Keratinocyte (primary cell): ENCODE results near the gene CCDC87. TPM values are rescaled to one million over a fixed set of nuclear protein-coding genes. Genes with fewer than 3 reads are reported as not detected.

ENCODE experiments used
- DNase-seq: peaks from one replicate; pipeline ENCODE4 v3.0.0-alpha.2; 2011; ENCODE audit warnings: low read depth, missing footprints, low spot score
- FAIRE-seq: peaks from 2 replicates; lab custom pipeline; 2011; peaks lifted over from hg19 to GRCh38; lab: Jason Lieb, UNC
- H2AFZ ChIP-seq: 2 replicates; pipeline ENCODE4 v1.6.0; 2012; ENCODE audit warnings: low read length, control low read depth, inconsistent platforms; ENCODE audit not compliant: control insufficient read depth
- H3K27ac ChIP-seq: 2 replicates; pipeline ENCODE4 v1.5.1; 2011; ENCODE audit warnings: low read length; ENCODE audit not compliant: control insufficient read depth, insufficient read depth
- H3K27me3 ChIP-seq: 3 replicates; pipeline ENCODE4 v1.6.0; 2011; ENCODE audit warnings: low read length; ENCODE audit not compliant: control insufficient read depth, insufficient read depth; ENCODE audit errors: extremely low read depth
- H3K36me3 ChIP-seq, 2 experiments: 2 replicates in 1 of 2; 3 replicates in 1 of 2; pipeline ENCODE4 v1.5.1; 2011; ENCODE audit warnings: low read length in 2 of 2, mild to moderate bottlenecking in 1 of 2; ENCODE audit not compliant: control insufficient read depth in 2 of 2, insufficient read depth in 2 of 2; ENCODE audit errors: extremely low read depth in 1 of 2
- H3K4me1 ChIP-seq: 3 replicates; pipeline ENCODE4 v1.5.1; 2011; ENCODE audit warnings: low read length; ENCODE audit not compliant: control insufficient read depth, insufficient read depth; ENCODE audit errors: extremely low read depth
- H3K4me2 ChIP-seq: 3 replicates; pipeline ENCODE4 v1.6.0; 2011; ENCODE audit warnings: low read depth, low read length; ENCODE audit not compliant: control insufficient read depth, insufficient read depth; ENCODE audit errors: extremely low read depth
- H3K4me3 ChIP-seq, 3 experiments: fragments of 200-600 bp in 1 of 3; sonication (generic) in 1 of 3; 2 replicates in 2 of 3; 3 replicates in 1 of 3; pipeline ENCODE4 v1.5.1; 2011 to 2016; ENCODE audit warnings: low read length in 3 of 3, mild to moderate bottlenecking in 3 of 3, control low read depth in 2 of 3, inconsistent platforms in 1 of 3, low read depth in 1 of 3, mixed read lengths in 1 of 3, mixed run types in 1 of 3, moderate library complexity in 1 of 3; ENCODE audit not compliant: control insufficient read depth in 2 of 3, insufficient read depth in 2 of 3; ENCODE audit errors: extremely low read depth in 1 of 3
- H3K79me2 ChIP-seq: 2 replicates; pipeline ENCODE4 v1.6.0; 2012; ENCODE audit warnings: low read length; ENCODE audit not compliant: control insufficient read depth, insufficient read depth
- H3K9ac ChIP-seq: 3 replicates; pipeline ENCODE4 v1.6.0; 2011; ENCODE audit warnings: low read length; ENCODE audit not compliant: control insufficient read depth, insufficient read depth; ENCODE audit errors: extremely low read depth
- H3K9me1 ChIP-seq: 3 replicates; pipeline ENCODE4 v1.6.0; 2011; ENCODE audit warnings: low read length; ENCODE audit not compliant: control insufficient read depth, insufficient read depth; ENCODE audit errors: extremely low read depth
- H3K9me3 ChIP-seq: 2 replicates; pipeline ENCODE4 v1.5.1; 2012; ENCODE audit warnings: low read depth, low read length; ENCODE audit not compliant: control insufficient read depth
- H4K20me1 ChIP-seq: 3 replicates; pipeline ENCODE4 v1.6.0; 2011; ENCODE audit warnings: low read length; ENCODE audit not compliant: control insufficient read depth, insufficient read depth; ENCODE audit errors: extremely low read depth
- EZH2 ChIP-seq: IDR thresholded peaks from one replicate; pipeline ENCODE4 v1.6.1; 2012; ENCODE audit warnings: inconsistent platforms, mild to moderate bottlenecking, low read length, moderate library complexity
- dilution Hi-C: fragments of 300-500 bp; cut with MboI; formaldehyde crosslinking; loops from one replicate; pipeline ENCODE4 v1.7.0; 2020; ENCODE audit warnings: low sequenced_read_pairs; ENCODE audit not compliant: extremely low pct_ligation_motif_present
- polyA plus RNA-seq, 5 experiments: library from polyadenylated mRNA; depleted of rRNA in 3 of 5; stranded (reverse) in 3 of 5; stranded (forward) in 1 of 5; unstranded in 1 of 5; fragments of >200 nt; gene quantifications; 1 replicate in 1 of 5; 2 replicates in 3 of 5; 3 replicates in 1 of 5; pipeline versions ENCODE4 v1.2.1 to v1.2.3, GENCODE V29; 2011 to 2012; ENCODE audit warnings: missing spikeins in 2 of 5, low read depth in 1 of 5, low replicate concordance in 1 of 5
- TF ChIP-seq, protein P1 (sequence below), 3 experiments: IDR thresholded peaks in 1 of 3; conservative IDR thresholded peaks in 1 of 3; optimal IDR thresholded peaks in 1 of 3; 2 replicates in 2 of 3; 3 replicates in 1 of 3; pipeline versions ENCODE3 to v1.5.1; 2011; ENCODE audit warnings: low read length in 3 of 3, mild to moderate bottlenecking in 3 of 3, moderate library complexity in 2 of 3, control low read depth in 1 of 3, inconsistent platforms in 1 of 3; ENCODE audit not compliant: insufficient read depth in 2 of 3; ENCODE audit errors: extremely low read depth in 1 of 3

Gene CCDC87
- polyA plus RNA-seq, 1 donor (not counting 4 experiments of a cell fraction or from before 2014, with no cell fraction given): 0.07 TPM

DNA sequence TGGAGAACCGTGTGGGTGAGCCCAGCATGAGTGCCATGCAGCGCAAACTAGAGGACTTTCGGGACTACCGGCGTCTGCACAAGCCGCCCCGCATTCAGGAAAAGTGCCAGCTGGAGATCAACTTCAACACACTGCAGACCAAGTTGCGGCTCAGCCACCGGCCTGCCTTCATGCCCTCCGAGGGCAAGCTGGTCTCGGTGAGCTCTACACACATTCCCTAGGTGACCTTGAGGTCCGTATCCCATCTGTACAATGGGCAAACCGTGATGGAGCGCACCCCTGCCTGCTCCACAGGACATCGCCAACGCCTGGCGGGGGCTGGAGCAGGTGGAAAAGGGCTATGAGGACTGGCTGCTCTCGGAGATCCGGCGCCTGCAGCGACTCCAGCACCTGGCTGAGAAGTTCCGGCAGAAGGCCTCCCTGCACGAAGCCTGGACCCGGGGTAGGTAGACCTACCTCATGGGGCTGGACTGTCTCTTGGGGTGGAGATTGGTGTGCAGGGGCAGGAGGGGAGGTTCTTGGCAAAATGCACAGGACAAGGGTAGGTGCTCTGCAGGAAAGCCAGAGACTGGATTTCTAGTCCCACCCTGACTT is 35.0 kb downstream of the CCDC87 start:
- H3K4me3 ChIP-seq: no peak overlapping the region
- H3K36me3 ChIP-seq: no peaks in the 10 kb centered on the region
- peaks cover 23% of the 10 kb centered on the region for H3K27me3 ChIP-seq
- FAIRE-seq (no peak), DNase-seq (no peak)
- no peaks in the 10 kb centered on the region for H3K4me1 ChIP-seq
- H3K4me2 ChIP-seq: no peak overlapping the region
- no peaks in the 10 kb centered on the region for H3K79me2 ChIP-seq
- H2AFZ ChIP-seq: no peak overlapping the region
- H3K9ac ChIP-seq: no peak overlapping the region
- H3K9me1 ChIP-seq: no peaks in the 10 kb centered on the region
- TF ChIP-seq EZH2: no peak
- TF ChIP-seq, protein P1, sequence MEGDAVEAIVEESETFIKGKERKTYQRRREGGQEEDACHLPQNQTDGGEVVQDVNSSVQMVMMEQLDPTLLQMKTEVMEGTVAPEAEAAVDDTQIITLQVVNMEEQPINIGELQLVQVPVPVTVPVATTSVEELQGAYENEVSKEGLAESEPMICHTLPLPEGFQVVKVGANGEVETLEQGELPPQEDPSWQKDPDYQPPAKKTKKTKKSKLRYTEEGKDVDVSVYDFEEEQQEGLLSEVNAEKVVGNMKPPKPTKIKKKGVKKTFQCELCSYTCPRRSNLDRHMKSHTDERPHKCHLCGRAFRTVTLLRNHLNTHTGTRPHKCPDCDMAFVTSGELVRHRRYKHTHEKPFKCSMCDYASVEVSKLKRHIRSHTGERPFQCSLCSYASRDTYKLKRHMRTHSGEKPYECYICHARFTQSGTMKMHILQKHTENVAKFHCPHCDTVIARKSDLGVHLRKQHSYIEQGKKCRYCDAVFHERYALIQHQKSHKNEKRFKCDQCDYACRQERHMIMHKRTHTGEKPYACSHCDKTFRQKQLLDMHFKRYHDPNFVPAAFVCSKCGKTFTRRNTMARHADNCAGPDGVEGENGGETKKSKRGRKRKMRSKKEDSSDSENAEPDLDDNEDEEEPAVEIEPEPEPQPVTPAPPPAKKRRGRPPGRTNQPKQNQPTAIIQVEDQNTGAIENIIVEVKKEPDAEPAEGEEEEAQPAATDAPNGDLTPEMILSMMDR (optimal IDR thresholded peaks at IDR 0.05 in 1 of 3, IDR thresholded peaks at IDR 0.05 in 1 of 3, conservative IDR thresholded peaks at IDR 0.05 in 1 of 3; ENCODE audit: extremely low read depth in 1 of 3, insufficient read depth in 2 of 3, low read length in 3 of 3): no peak
- H3K9me3 ChIP-seq: no peaks in the 10 kb centered on the region
- H3K27ac ChIP-seq: no peak overlapping the region
- dilution Hi-C loops: no loop called here
- H4K20me1 ChIP-seq: no peaks in the 10 kb centered on the region

DNA sequence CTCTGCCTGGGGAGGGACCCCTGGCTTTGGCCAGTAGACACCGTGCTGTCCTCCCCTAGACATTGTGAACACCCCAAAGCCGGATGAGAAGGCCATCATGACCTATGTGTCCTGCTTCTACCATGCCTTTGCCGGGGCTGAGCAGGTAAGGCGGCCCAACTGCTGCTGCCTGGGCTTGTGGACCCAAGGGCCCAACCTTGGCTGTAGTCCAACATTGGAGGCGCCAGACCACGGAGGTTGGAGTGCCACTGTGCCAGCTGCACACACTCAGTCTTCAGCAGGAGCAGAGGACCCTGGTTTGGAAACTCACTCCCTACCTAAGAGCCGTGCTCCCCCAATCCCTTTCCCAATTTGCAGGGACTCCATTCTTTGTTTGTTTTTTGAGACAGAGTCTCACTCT is 36.8 kb downstream of the CCDC87 start:
- dilution Hi-C loops: no loop called here
- Histone ChIP-seq H3K27ac (no peak overlapping the region), H3K4me2 (no peak overlapping the region), H3K9ac (no peak overlapping the region), H3K4me3 (no peak overlapping the region), H3K4me1 (no peaks in the 10 kb centered on the region), H4K20me1 (no peaks in the 10 kb centered on the region), H3K9me3 (no peaks in the 10 kb centered on the region), H3K9me1 (no peaks in the 10 kb centered on the region), H3K36me3 (no peaks in the 10 kb centered on the region), H2AFZ (no peak overlapping the region), H3K27me3 (peaks cover 23% of the 10 kb centered on the region), H3K79me2 (no peaks in the 10 kb centered on the region)
- TF ChIP-seq, protein P1 (optimal IDR thresholded peaks at IDR 0.05 in 1 of 3, IDR thresholded peaks at IDR 0.05 in 1 of 3, conservative IDR thresholded peaks at IDR 0.05 in 1 of 3; ENCODE audit: extremely low read depth in 1 of 3, insufficient read depth in 2 of 3, low read length in 3 of 3): no peak
- no peak for TF ChIP-seq EZH2
- no peak for FAIRE-seq
- no peak for DNase-seq
